8988T (cell line): ENCODE measurements around the gene CMKLR1.

Experiments used
- DNase-seq: peaks from one replicate; pipeline ENCODE4 v3.0.0; 2011

The CMKLR1 gene

DNA sequence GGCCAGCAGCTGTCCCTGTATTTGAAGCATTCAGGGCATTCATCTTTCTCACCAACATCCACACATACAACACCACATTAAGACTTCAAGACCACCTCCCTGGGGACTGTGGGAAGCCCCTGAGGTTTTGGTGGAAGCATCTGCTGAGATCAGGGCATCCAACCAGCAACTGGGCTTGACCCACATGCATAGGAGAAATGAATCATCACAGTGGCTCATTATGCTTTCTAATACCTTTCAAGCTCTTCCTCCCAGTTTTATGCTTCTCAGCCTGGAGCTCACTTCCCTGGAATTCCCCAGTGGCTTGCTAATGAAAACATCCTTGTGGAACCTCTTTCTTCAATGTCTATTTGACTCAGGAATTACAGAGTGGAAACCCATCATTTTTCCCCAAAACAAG, 21.4 kb upstream of the CMKLR1 start:
- no peak for DNase-seq

DNA sequence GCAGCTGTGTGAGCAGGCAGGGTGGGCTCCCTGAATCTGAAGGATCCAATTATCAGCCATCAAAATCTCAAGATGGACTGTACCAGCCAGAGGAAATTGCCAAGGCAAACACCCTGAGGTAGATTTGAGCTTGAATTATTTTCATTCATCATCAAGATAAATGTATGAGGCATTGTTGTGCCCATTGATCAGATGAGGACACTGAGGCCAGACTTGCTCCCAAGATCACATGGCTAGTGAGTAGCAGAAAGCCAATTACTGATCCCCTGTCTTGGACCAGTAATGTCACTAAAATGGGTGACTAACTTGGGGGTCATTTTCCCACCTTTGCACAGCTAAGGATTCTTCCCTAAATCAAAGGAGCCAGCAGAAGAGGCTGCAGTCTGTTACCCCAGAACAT, 20.9 kb upstream of the CMKLR1 start:
- DNase-seq, result no peak

DNA sequence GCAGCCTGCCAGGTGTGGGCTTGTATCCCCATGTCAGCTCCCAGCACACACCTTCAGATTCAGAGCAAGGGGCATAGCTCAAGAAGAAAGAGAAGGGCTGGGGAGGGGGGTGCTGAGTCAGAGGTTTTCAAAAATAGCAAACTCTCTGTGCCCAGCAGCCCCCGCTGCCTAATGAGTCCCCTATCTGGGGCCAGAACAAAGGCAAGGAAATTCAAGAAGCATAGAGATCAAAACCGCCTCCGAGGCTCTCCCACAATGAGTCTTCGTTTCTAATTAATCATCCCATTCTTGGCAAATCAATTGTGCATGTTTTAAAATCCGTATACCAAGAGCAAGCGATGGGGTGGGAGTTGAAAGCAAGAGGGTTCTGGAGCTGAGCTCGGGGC, 19.5 kb upstream of the CMKLR1 start:
- no peak for DNase-seq

DNA sequence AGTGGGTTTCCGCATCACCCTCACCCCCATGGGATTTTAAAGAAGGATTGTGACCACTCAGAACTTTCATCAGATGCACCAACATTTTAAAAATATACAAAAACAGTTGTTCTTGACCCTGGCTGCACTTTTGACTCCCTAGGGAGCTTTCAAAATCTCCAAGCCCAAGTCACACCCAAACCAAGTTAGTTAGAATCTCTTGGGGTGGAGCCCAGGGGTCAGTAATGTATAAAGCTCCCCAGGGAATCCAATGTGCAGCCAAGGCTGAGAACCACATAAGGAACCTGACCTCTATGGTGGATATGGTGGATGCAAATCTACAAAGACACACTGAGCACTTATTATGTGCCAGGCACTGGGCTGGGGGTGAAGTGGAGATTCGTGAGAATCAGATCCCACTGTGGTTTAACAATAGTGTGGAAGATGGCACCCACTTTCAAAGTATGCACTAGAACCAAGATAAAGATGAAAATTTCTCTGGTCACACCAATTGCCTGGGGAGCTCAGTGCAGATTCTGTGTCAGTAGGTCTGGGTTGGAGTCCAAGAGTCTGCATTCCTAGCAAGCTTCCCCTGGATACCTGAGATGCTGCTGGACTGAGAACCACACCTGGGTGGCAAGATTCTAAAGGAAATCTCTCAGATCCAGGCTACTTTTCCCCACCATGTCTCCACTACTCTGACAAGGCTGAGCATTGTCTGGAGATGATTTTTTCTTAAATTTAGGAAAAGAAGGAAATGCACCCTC, 18.9 kb upstream of the CMKLR1 start:
- DNase-seq, result no peak

DNA sequence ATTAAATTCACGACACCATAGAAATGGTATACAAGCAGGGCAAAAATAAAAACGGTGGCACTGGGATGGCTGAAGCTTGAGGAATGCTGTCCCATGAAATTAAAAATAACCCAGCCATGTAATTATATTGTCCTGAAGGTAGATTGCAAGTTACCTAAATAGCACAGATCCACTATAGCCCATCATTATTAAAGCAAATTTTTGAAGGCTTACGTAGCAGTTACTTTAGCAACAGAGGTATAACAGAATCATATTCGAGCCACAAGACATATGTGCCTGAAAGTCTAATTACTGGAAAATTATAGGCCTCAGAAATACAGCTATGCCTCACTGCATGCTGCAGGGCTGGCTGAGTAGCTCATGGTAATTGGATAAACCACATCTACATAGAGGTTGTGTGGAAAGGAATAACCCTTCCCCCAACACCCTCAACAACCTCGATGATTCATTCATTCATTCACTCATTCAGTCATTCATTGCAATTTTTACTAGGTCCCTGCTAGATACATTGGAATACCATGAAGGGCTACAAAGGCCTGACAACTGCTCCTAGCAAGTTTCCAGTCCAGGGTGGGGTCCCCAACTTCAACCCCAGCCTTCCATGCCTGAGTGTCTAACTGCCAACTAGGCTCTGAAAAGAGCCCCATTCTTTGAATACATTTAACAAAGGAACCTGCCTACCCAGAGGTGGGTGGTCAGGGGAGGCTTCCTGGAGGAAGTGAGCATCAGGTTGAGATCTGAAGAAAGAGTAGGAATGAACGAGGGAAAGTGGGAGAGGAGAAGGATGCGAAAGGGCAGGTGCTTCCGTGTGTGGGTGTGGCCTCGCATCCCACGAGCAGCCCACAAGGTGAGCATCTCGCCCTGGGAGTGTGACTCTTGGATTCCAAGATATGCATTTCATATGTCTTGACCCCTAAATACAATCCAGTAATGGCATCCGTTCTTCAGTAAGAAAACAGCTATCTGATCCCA, 18.0 kb upstream of the CMKLR1 start:
- no peak for DNase-seq

DNA sequence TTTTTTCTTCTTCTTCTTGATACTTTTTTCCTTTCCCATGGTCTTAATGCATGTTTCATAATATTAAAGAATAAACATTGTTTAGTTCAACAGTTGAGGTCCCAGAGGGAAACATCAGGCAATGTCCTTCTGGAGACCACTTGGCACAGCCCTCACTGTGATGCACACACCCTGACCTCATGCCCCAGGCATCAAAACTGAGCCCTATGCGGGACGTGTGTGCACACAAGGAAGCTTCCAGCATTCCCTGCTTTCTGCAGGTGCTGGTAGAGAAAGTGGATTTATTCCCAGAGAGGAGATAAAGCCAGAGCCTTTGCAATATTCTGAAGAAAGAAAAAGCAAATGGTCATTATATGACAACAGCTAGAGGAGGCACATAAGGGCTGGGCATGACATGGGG, 16.0 kb upstream of the CMKLR1 start:
- DNase-seq, result no peak

DNA sequence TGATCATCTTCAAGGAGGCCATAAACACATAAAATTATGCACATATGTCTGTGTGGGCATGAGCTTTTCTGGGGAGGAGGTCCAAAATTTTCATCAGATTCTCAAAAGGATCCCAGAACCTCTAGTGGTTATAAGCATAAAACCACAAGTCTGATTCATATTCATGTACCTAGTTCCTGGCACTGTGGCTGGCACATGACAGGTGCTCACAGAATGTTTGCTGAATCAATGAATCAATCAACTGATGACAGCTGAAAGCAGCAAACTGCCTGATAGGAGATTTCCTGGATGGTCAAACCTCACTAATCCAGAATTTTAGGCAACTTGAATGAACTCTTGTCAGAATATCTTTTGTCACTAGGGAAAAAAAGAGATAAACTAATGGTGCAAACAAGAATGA, 13.5 kb upstream of the CMKLR1 start:
- no peak for DNase-seq

DNA sequence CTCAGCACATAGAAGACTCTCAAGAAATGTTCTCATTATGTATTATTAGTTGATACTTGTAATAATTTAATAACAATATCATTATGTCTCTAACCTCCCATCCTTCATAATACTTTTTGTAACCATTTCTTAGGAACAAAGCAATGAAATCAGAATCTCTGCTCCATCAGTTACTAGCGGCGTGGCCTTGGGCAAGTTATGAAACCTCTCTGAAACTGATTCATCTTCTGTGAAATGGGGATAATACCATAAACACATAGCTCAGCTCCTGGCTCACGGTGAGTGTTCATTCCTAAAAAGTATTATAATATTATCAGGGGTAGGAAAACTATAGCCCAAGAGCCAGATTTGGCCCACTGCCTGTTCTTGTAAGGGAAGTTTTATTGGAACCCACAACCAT, 11.4 kb upstream of the CMKLR1 start:
- DNase-seq, result no peak

DNA sequence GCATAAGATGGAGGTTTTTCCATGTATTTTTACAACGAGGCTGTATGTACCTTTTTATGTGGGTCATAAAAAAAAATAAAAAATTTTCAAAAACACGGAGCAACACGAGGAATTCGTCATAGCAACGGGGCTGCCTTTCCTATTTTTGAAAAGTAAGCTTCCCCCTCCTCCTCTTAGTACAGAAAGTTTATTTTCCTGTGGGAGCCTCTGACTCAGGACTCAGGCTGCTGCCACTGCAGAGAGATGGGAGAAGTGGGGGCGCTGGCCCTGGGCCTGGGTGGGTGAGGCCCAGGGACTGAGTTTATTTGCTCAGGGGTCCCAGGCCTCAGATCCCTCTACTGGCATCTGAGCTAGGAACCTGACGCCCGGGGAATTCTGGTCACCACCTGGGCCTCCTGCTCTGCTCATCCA, 10.2 kb upstream of the CMKLR1 start:
- DNase-seq, result no peak

DNA sequence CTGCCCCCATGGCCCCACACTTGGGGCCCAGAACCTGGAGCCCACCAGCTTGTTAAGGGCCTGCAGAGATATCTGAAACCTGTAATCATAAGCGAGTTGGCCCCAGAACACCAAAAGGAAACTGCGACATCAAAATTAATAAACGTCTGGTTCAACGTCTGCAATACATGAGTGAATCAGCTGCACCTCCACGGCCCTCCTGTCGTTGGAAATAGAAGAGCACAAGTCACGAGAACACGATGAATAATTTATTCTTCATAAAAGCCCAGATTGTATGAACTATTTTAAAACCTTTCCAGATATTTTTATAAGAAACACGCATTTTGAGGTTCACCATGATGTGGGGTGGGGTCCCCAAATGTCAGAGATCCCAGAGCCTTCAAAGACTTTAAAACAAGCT, 9.7 kb upstream of the CMKLR1 start:
- DNase-seq, result no peak

DNA sequence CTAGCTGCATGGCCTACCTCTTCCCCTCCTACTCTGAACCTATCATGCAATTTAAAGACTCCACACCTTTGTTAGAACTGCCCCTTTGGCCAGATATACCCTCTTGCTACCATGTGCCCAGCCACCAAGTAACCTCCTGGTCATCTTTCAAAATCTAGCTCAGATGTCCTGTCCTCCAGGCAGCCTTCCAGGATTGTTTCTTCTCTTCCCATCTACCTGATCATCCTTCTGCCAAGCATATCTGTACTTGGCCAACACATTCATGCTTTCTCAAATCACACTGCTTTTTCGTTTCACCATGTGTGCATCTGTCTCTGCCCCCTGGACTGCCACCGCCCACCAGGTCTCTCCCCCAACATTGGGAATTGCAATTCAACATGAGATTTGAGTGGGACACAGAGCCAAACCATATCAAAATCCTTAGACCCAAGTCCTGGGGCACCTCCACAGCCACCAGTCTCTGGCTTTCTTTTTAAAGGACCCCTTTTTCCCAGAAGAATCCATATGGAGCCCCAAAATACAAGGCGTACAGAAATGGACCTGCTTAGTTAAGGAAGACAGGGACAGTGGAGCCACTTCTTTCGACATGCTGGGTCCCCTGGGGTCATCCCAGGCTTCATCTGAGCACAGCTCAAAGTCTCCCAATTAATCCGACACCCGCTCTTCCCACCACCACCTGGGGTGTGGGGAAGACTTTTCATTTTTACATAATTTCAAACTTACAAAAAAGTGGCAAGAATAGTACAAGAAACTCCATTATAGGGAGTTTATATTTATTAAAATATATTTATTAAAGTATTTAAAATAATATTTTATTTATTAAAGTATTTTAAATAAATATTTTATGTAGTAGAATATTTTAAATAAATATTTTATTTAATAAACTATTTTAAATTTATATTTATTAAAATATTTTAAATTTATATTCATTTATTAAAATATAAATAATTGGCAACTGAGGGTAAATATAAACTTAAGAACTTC, 7.9 kb upstream of the CMKLR1 start:
- no peak for DNase-seq

DNA sequence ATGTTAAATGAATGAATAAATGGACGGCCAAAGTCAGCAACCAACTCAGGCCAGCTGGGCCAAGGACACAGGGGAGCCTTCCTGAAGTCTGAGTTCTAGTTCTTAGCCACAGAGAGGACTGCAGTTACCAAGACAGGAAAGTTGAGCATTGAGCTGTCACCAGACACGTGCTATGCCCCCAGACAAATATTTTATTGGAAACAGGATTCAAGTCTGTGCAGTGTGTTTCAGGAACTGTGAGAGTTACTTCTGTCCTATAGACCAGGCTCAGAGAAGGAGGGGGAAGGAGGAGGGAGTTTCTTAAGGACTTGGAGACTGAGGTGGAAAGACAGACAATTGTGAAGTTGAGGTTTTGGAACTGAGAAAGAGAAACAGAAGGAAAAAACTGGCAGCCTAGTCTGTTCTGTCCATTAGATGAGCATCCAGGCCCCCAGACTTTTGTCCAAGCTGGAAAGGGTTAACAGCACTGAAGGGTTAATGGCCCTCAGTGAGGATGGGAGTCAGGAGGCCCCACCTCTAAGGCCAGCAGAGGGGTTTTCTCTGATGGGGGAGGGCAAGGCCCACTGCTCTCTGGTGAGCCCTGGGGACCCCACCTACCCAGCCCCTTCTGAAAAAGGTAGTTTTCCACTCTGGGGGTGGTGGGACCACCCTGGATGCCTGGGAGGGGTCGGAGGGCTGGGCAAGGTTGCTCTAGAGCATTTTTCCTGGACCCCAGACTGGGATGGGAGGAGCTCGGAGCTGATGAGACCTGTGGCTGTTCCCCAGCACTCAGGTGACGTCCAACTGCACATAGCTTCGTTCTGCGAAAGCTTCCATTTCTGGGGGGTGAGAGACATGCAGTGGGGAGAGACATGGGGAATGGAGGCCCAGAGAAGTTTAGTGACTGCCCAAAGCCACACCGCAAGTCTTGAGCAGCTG, 6.9 kb upstream of the CMKLR1 start:
- DNase-seq, result no peak

DNA sequence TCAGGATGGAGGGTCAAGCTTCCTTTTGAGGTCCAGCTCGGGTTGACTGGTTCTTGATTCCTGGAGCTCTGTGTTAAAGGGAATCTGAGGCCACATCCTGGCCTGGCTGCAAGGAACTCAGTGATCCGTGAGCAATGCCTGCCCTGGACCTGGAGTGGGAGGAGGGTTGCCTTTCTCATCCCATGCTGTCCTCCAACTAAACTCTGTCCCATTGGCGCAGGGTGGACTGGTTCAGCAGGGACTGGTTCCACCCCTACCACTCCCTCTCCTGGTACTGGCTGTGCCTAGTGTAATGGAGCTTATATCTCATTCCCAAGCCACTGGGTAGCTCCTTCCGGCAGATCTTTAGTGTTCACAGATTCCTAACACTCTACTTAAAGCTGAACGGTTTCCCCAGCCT, 3.9 kb upstream of the CMKLR1 start:
- DNase-seq, result no peak

DNA sequence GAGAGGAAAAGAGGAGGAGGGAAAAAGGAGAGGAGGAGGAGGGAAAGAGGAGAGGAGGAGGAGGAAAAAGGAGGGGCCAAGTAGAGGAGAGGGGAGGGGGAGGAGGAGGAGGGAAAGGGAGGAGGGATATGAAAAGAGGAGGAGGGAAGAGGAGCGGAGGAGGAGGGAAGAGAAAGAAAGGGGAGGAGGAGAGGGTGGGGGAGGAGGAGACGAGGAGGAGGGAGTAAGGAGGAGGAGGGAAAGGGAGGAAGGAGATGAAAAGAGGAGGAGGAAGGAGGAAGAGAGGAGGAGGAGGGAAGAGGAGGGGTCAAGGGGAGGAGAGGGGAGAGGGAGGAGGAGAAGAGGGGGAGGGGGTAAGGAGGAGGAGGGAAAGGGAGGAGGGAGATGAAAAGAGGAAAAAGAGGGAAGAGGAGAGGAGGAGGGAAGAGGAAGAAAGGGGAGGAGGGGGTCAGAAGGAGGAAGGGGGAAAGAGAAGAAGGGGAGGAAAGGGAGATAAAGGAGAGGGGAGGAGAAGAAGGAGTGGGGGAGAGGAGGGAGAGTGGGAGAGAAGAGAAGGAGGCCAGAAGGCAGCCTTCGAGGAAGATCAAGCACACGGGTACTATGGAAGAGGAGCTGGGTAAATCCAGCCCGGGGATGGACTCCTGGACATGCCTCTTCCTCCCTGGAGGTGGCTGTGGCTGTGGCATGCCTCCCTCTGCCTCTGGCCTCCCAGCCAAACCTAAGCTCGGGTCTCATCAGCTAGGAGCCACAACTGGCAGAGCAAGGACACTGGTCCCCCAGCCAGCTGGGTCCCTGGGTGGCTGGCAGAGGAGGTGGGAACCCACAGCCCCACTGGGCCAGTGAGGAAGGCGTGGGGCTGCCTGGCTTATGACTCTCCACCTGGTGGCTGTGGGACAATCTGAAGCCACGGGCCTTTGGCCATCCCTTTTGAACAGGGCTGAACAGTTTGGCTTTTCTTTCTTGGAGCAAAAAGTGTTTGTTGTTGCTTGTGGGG, 3.0 kb upstream of the CMKLR1 start:
- no peak for DNase-seq

DNA sequence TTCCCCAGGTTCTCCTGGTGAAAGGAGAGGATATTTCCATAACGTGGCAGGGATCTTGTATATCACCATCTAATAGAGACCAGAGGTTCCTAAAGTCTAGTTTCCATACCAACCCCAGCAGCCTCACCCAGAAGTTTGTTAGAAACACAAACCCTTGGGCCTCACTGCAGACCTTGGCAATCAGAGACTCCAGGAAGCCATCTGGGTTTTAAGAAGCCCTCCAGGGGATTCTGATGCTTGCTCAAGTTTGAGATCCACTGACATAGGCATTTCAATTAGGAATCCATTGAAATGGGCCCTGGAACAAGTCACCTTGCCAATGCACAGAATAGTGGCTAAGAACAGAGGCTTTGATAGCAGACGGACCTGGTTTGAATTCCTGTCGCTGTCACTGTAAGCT, 2.2 kb upstream of the CMKLR1 start:
- DNase-seq, result no peak

DNA sequence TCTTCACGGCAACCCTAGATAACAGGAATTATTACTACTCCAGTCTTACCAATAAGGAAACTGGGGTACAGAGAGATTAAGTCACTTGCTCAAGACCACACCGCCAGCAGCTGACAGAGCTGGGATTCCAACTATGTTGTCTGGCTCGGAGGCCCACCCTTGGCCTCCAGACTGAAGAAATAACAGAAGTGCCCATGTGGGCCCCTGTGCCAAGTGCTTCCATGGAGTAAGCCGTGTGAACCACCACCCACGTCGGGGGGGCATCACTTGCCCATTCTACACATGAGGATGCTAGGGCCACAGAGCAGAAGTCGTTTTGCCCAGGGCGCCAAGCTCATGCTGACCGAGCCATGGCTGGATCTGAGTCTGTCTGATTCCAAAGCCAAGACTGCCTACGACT, 926 bp upstream of the CMKLR1 start:
- DNase-seq, result no peak

DNA sequence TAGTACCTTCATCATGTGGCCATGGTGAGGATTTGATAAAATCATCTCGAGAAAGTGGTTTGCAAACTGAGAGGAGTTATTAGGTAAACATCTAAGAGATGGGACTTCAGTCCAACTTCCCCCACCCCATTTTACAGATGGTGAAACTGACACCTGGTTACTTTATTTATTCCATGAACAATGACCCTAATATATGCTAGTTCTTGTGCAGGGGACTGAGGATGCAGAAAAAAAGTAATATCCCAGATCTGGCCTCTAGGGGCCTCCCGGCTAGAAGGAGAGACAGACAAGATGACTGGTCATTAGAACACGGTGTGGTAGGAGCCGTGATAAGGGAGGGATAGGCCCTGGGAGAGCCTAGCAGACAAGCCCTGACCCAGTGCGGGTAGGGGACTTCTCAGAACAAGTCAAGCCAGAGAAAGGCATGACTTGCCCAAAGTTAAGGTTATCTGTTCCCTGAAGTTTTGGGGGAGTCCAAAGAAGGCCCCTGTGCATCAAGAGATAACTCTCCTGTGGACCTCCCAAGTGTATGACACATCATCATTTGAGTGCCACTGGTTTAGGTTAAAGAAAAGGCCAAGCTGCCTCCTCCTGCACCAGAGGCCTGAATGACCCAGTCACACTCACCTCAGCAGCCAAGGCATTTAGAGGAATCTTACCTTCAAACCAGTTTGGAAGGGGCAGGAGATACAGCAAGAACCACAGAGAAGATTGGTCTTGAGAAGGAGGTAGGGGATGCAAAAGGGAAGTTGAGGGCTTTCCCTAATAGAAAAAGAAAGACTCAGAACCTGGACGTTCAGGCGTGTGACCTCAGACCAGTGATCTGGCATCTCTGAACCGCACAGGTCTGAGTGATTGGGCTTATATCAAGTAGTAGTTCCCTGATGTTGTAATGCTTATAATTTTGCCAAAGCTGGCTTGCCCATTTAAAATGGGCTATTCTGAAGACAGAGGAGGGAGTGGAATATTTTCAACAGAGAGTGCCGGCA, 1.6 kb downstream of the CMKLR1 start:
- peak; percentile 31 for DNase-seq

DNA sequence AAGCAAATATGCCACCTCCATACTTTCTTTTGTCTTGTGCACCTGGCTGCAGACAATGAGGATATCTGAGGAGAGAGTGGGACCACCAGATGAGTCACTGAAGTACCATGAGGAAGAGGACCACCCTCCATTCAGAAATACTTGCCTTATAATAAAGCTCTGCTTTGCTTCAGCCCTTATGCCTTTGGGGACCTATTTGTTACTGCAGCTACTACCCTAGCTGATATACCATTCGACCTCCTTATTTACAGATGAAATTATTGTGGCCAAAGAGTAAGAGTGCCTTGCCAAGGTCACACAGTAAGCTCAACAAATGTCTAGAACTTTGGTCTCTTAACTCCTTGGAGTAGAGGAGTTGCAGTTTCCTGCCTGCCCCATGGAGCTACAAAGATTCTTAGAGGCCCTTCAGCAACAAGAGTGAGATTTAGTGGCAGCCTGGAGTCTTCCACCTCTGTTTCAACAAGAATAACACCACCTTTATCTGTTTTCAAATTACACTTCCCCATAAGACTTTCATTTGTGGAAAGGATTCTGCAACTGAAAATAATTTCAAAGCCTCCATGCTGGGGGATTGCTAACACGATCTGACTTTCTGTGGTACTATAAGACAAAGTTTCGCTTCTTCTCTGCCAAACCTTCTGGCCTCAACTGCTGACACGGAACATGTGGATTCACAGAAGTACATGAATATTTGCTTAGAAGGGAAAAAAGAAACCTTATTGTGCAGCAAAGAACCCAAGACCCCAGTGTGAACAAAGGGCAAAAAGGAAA, 3.6 kb downstream of the CMKLR1 start:
- DNase-seq, result no peak
